NCI-H82 (cell line): ENCODE data around the gene ARL11.

Source experiments
- DNase-seq: peaks from one replicate; lab custom pipeline; 2025; lab: John Stamatoyannopoulos, UW

ARL11 gene

GRCh38 chr13:49615836-49616675 lies 12.3 kb upstream of the ARL11 start:
- no peak for DNase-seq

GRCh38 chr13:49616676-49617065 lies 11.6 kb upstream of the ARL11 start:
- no peak for DNase-seq

- no peak for DNase-seq
These were observed 8.1 kb upstream of the ARL11 start for GRCh38 chr13:49620170-49620621.

GRCh38 chr13:49622174-49622946 lies 5.9 kb upstream of the ARL11 start:
- DNase-seq: no peak

- no peak for DNase-seq
These were observed 4.1 kb upstream of the ARL11 start for GRCh38 chr13:49624229-49624628.

- no peak for DNase-seq
These were observed 2.8 kb upstream of the ARL11 start for GRCh38 chr13:49625392-49626079.

GRCh38 chr13:49629196-49629938 lies 1.1 kb downstream of the ARL11 start:
- no peak for DNase-seq

- DNase-seq: no peak
These were observed 1.6 kb downstream of the ARL11 start for GRCh38 chr13:49629947-49630346.

GRCh38 chr13:49630580-49630979 lies 2.3 kb downstream of the ARL11 start:
- no peak for DNase-seq

GRCh38 chr13:49632156-49632555 lies 3.8 kb downstream of the ARL11 start:
- DNase-seq: no peak

- no peak for DNase-seq
These were observed 5.4 kb downstream of the ARL11 start for GRCh38 chr13:49633710-49634109.

GRCh38 chr13:49635599-49636433 lies 7.5 kb downstream of the ARL11 start:
- DNase-seq: no peak

- no peak for DNase-seq
These were observed 8.4 kb downstream of the ARL11 start for GRCh38 chr13:49636705-49637104.

- no peak for DNase-seq
These were observed 9.9 kb downstream of the ARL11 start for GRCh38 chr13:49638030-49638743.

GRCh38 chr13:49638744-49639072 lies 10.4 kb downstream of the ARL11 start:
- no peak for DNase-seq

GRCh38 chr13:49641801-49642291 lies 13.5 kb downstream of the ARL11 start:
- no peak for DNase-seq

- DNase-seq: peak; percentile 31
These were observed 14.8 kb downstream of the ARL11 start for GRCh38 chr13:49643035-49643646.

- DNase-seq: no peak
These were observed 17.1 kb downstream of the ARL11 start for GRCh38 chr13:49645451-49645850.

- DNase-seq: no peak
These were observed 18.4 kb downstream of the ARL11 start for GRCh38 chr13:49646688-49647087.
